Ovary (tissue), 9 donors: ENCODE results near the gene EPHA2. TPM values are rescaled to one million over a fixed set of nuclear protein-coding genes. Genes with fewer than 3 reads are reported as not detected.
A peak's percentile ranks its signal among the peaks of the same experiment; 100 is the strongest.
"Not testable (repeated sequence)": the region's sequence is repeated elsewhere in the genome, so short reads cannot be mapped to it uniquely, and the experiment has no call there.

ENCODE experiments used
- DNase-seq, 5 donors: peaks; one replicate each; pipeline ENCODE4 v3.0.0-alpha.2; 2019 to 2020
- H3K27ac ChIP-seq, 2 donors: fragments of 200-600 bp; one replicate each; pipeline versions ENCODE4 v1.5.1 to v1.8.0; 2019 to 2022
- H3K27me3 ChIP-seq: fragments of 200-600 bp; one replicate; pipeline ENCODE4 v1.8.0; 2022
- H3K36me3 ChIP-seq: fragments of 200-600 bp; sonication (generic); one replicate; pipeline ENCODE4 v1.5.1; 2019
- H3K4me1 ChIP-seq: one replicate; pipeline ENCODE4 v1.8.1; 2013; ENCODE audit warnings: mild to moderate bottlenecking, moderate library complexity; ENCODE audit not compliant: insufficient read depth
- H3K4me3 ChIP-seq: fragments of 200-600 bp; sonication (generic); one replicate; pipeline ENCODE4 v1.5.1; 2017
- H3K9me3 ChIP-seq, 2 donors: fragments of 200-600 bp in 1 of 2; sonication (generic) in 1 of 2; one replicate each; pipeline versions ENCODE4 v1.5.1 to v1.8.1; 2013 to 2019; ENCODE audit warnings: mild to moderate bottlenecking in 1 of 2, moderate library complexity in 1 of 2
- EP300 ChIP-seq: sonication (generic); formaldehyde crosslinking; IDR thresholded peaks from one replicate; pipeline ENCODE4 v1.6.1; 2017; ENCODE audit warnings: antibody characterized with exemption
- POLR2A ChIP-seq: fragments of 450-650 bp; IDR thresholded peaks from one replicate; pipeline ENCODE4 v1.6.1; 2017; ENCODE audit warnings: antibody characterized with exemption, mild to moderate bottlenecking, moderate library complexity
- WGBS, 3 donors: extraction: QIAGEN DNeasy Blood & Tissue Kit in 1 of 3; methylation state at CpG; one replicate each; pipeline versions ENCODE4 v1.1.5 to v1.1.7; 2013 to 2017; 5-methylcytosine and 5-hydroxymethylcytosine counted together
- intact Hi-C, 4 donors: fragments of 100-400 bp; cut with DNase I; formaldehyde crosslinking; loops; one replicate each; pipeline versions ENCODE4 v1.11.0 to v1.15.1; 2022 to 2023
- polyA plus RNA-seq, 2 donors: library from polyadenylated mRNA; stranded (reverse); fragments of 200-250 nt in 1 of 2; fragments of 350-450 nt in 1 of 2; fragmentation: Illumina TruSeq in 1 of 2; extraction: RNeasy Lipid Tissue Mini Kit (QIAGEN cat#74804) in 1 of 2; gene quantifications; one replicate each; pipeline ENCODE4 v1.2.3, GENCODE V29; 2013 to 2014
- total RNA-seq, 7 donors: library from RNA; depleted of rRNA in 2 of 7; stranded (reverse); fragments of >200 nt in 2 of 7; fragmentation: NEBNext Ultra II Directional in 3 of 7; extraction: Animal tissue kit (Norgen Biotek cat#: 25700) in 3 of 7; gene quantifications; one replicate each; pipeline versions ENCODE4 v1.1.0 to v1.2.4, GENCODE V29; 2016 to 2023
- TF ChIP-seq, protein P1 (sequence below), 3 donors: fragments of 450-650 bp in 2 of 3; fragments of 200-600 bp in 1 of 3; IDR thresholded peaks; one replicate each; pipeline versions ENCODE4 v1.5.1 to v1.8.0; 2016 to 2022; ENCODE audit warnings: antibody characterized with exemption in 3 of 3, mild to moderate bottlenecking in 1 of 3
- donor health status: DM: no; HTN: no; CAD: no; lungs with moderate emphysema.
- donor health status: DM: no; HTN: no; CAD: no.
- donor health status: Bipolar disorder and iron deficiency.
- donor health status: DM: yes; HTN: yes; CAD: no.
- donor health status: DM: no; HTN: no; CAD: no.
- donor health status: DM: yes; HTN: yes; CAD: no.

Gene EPHA2
- total and polyA plus RNA-seq, 9 donors = 3.8 to 40.7 (median 8.2) TPM

DNA sequence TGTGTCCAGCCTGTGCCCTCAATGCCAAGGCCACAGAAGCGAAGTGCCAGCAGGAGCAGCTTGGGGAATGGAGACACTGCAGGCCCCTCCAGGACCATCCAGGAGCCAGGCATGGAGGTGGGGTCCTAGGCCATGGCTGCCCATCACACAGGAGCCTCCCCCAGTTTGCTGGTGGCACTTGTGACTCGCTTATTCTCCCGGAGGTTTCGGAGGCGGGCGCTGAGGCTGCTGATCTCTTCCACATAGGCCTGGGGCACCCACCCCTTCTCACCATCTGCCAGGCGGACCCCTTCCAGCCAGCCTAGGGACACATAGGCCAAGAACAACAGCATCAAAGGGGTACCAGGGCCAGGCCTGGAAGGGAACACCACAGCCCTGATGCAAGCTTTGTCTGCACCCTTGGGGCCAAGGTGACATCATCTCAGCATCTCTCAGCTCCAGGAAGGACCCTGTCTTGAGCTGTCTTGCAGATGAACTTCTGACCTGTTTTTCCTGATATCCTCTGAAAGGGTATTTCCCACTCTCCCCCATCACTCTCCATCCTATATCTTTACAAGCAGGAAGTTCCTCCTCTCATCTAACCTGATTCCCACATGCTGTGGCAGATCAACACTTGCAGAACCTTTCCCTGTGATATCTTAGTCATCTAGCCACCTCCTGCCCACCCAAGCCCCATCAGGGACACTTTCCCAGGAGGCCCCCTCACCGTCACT, 42.7 kb upstream of the EPHA2 start:
- H3K27me3 ChIP-seq = no peaks in the 10 kb centered on the region
- H3K27ac ChIP-seq = peak overlapping the region in 1 of 2 donors; percentile 46
- WGBS, 3 donors = 86 to 89% (median 88%) methylated on average over 8 of the region's 8 CpGs
- TF ChIP-seq EP300 (no peak), POLR2A (no peak)
- TF ChIP-seq, protein P1, sequence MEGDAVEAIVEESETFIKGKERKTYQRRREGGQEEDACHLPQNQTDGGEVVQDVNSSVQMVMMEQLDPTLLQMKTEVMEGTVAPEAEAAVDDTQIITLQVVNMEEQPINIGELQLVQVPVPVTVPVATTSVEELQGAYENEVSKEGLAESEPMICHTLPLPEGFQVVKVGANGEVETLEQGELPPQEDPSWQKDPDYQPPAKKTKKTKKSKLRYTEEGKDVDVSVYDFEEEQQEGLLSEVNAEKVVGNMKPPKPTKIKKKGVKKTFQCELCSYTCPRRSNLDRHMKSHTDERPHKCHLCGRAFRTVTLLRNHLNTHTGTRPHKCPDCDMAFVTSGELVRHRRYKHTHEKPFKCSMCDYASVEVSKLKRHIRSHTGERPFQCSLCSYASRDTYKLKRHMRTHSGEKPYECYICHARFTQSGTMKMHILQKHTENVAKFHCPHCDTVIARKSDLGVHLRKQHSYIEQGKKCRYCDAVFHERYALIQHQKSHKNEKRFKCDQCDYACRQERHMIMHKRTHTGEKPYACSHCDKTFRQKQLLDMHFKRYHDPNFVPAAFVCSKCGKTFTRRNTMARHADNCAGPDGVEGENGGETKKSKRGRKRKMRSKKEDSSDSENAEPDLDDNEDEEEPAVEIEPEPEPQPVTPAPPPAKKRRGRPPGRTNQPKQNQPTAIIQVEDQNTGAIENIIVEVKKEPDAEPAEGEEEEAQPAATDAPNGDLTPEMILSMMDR (IDR thresholded peaks at IDR 0.05) = no peak
- no peaks in the 10 kb centered on the region for H3K36me3 ChIP-seq
- H3K9me3 ChIP-seq = no peaks in the 10 kb centered on the region
- H3K4me1 ChIP-seq = no peaks in the 10 kb centered on the region
- intact Hi-C loops = loop anchor here in 2 of 4 donors (10.0 kb wide), 1 partner anchor 166 kb away; the partner anchor contains the start of gene SZRD1 (in 2 of the 2)
- no peak for DNase-seq
- no peak overlapping the region for H3K4me3 ChIP-seq

DNA sequence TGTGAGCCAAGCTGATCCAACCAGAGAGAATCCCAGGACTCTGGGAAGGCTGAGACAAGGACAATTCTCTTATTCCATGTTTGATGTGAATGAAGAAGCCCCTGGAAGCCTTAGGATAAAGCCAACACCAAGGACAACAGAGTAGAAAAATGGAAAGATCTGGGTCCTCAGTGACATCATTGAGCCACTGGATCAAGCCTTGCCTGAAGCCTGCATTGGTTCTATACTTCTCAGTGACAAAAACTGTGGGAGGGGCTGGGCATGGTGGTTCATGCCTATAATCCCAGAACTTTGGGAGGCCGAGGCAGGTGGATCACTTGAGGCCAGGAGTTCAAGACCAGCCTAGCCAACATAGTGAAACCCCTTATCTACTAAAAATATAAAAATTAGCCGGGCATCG, 41.0 kb upstream of the EPHA2 start:
- intact Hi-C loops = loop anchor here in 2 of 4 donors (10.0 kb wide), 1 partner anchor 168 kb away; the partner anchor contains the start of gene SZRD1 (in 2 of the 2)
- Histone ChIP-seq H3K36me3 (no peaks in the 10 kb centered on the region), H3K27me3 (no peaks in the 10 kb centered on the region), H3K27ac (peak overlapping the region; percentile 52 to 91), H3K4me3 (no peak overlapping the region), H3K9me3 (no peaks in the 10 kb centered on the region), H3K4me1 (no peaks in the 10 kb centered on the region)
- no peak for DNase-seq
- 59 to 93% (median 86%) methylated on average over 2 to 3 of the region's 3 CpGs for WGBS, 3 donors
- TF ChIP-seq EP300 (no peak), POLR2A (no peak)
- TF ChIP-seq, protein P1 (IDR thresholded peaks at IDR 0.05) = no peak

DNA sequence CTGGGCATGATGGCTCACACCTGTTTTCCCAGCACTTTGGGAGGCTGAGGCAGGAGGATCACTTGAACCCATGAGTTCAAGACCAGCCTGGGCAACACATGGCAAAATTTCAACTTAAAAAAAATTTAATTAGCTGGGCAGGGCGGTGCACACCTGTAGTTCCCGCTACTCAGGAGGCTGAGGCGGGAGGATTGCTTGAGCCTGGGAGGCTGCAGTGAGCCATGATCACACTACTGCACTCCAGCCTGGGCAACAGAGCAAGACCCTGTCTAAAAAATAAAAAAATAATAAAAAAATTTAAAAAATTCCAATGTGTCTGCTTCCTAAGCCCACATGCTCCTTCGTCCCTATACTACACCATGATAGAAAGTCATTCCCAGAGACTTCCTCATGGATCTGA, 40.3 kb upstream of the EPHA2 start:
- H3K27me3 ChIP-seq, H3K9me3 ChIP-seq, H3K36me3 ChIP-seq, DNase-seq, H3K4me3 ChIP-seq, H3K4me1 ChIP-seq: not testable (repeated sequence)
- 95 to 96% (median 95%) methylated on average over 4 of the region's 4 CpGs for WGBS, 3 donors
- H3K27ac ChIP-seq = peak overlapping the region; percentile 52 to 91
- intact Hi-C loops = loop anchor here in 2 of 4 donors (10.0 kb wide), 1 partner anchor 169 kb away; the partner anchor contains the start of gene SZRD1 (in 2 of the 2)

DNA sequence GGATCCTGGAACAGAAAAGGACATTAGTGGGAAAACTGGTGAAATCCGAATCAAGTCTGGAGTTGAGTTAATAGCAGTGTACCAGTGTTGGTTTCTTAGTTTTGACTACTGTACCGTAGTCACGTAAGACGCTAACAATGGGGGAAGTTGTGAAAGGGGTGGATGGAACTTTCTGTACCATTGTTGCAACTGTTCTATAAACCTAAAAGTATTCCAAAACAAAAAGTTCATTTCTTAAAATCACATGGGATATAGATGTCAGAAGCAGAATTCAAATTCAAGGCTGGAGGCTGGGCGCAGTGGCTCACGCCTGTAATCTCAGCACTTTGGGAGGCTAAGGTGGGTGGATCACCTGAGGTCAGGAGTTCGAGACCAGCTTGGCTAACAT, 39.6 kb upstream of the EPHA2 start:
- Histone ChIP-seq H3K9me3 (no peaks in the 10 kb centered on the region), H3K36me3 (no peaks in the 10 kb centered on the region), H3K27ac (peak overlapping the region; percentile 13 to 91), H3K4me3 (no peak overlapping the region), H3K27me3 (no peaks in the 10 kb centered on the region), H3K4me1 (no peaks in the 10 kb centered on the region)
- 25 to 43% (median 30%) methylated on average over 7 of the region's 7 CpGs for WGBS, 3 donors
- intact Hi-C loops = loop anchor here in 2 of 4 donors (10.0 kb wide), 1 partner anchor 169 kb away; the partner anchor contains the start of gene SZRD1 (in 2 of the 2)
- TF ChIP-seq, protein P1 (IDR thresholded peaks at IDR 0.05) = no peak
- TF ChIP-seq EP300 = peak; percentile 79
- peak in 3 of 5 donors; percentile 50 to 76 (median 68) for DNase-seq
